Stimulated activated CD4-positive, alpha-beta T cell treated with anti-CD3 and anti-CD28 coated beads, Interleukin-12 subunit alpha, Interleukin-12 subunit beta, amount 100 ng/mL, for 4 hours (primary cell): ENCODE data around the gene SAFB.

ENCODE experiments used
- DNase-seq: peaks from one replicate; pipeline ENCODE4 v3.0.0-alpha.2; 2020

SAFB gene

DNA sequence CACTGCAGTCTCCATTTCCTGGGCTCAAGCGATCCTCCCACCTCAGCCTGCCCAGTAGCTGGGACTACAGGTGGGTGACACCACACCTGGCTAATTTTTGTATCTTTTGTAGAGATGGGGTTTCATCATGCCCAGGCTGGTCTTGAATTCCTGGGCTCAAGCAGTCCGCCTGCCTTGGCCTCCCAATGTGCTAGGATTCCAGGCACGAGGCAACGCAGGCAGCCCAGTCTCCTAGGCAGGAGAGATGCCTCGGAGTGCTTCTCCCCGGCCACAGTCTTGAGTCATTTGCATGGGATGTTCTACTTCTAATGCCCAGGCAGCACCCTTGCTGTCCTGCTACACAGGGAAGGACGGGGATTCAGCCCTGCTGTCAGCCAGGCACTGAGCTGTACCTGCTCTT lies 48.7 kb downstream of the SAFB start:
- no peak for DNase-seq

DNA sequence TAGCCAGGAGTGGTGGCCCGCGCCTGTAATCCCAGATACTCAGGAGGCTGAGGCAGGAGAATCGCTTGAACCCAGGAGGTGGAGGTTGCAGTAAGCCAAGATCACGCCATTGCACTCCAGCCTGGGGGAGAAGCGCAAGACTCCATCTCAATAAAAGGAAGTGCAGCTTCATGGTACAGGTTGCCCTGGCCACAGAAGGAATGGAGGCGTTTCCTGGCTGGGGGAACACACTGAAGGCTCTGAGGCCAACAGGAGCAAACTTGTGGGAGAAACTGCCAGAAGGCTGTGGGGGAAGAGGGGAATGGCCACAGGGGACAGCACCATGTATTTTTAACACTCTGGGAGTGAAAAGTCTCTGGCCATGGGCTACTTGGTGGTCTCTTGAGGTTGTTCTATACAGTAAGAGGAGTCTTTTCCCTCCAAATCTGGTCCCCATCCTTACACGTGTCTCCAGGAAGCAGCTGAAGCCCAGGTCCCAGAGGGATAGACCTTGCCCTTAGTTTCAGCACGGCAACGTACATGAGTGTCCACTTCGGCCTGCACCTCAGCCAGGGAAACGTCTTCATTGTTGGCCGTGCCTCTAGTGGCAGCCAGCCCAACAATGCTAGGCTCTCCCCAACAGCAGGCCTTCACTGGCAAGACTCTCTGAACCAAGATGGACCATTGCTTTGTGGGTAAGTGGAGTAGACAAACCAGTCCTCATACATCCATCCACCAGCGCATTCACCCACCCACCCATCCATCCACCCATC lies 50.0 kb downstream of the SAFB start:
- DNase-seq, result no peak

DNA sequence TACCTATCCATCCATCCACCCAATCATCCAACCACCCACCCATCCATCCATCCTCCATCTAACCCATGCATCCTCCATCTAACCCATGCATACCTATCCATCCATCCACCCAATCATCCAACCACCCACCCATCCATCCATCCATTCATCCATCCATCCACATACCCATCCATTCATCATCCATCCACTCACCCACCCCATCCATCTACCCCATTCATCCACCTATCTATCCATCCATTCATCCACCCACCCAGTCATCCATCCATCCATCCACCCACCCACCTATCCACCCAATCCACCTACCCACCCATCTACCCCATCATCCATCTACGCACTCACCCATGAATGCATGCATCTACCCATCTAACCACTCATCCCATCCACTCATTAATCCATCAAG lies 50.9 kb downstream of the SAFB start:
- DNase-seq, result no peak

GRCh38 chr19:5674714-5675113 lies 51.8 kb downstream of the SAFB start:
- no peak for DNase-seq

GRCh38 chr19:5676105-5676771 lies 53.4 kb downstream of the SAFB start:
- DNase-seq, result no peak

GRCh38 chr19:5676772-5677105 lies 53.9 kb downstream of the SAFB start:
- DNase-seq, result no peak

DNA sequence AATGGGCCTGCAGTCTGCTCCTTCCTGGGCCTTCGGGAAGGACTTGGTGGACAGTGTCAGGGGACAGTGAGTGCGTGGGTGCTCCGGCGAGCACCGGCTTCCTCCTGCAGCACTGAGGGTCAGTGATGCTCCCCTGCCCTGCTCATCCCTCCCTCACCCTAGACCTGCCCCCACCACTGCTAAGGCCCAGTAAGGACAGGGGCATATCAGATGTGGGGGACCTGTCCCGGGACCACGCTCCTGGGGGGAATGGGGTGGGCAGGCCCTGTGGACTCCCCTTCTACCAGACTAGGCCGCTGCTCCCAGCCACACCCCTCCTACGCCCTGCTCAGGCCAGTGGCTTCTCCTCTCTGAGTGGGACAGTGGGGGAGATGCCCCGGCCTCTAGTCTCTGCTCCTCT lies 54.3 kb downstream of the SAFB start:
- DNase-seq, result no peak

DNA sequence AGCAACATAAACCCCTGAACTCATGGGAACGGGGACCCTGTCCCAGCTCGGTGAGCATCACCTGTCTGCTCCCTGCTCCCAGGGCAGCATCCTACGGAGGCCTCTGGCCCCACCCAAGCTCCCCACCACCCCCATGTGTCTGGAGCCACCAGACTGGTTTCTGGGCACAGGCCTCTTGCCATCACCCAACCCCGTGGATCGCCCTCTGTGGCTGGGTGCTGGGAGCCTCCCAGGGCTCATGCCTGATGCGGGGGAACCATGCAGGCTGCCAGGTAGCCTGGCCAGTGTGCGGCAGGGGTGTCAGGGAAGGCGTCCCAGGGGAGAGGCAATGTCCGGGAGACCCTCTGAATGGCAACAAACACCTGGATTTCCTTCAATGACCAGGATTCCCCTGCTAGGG lies 54.7 kb downstream of the SAFB start:
- no peak for DNase-seq

- DNase-seq, result no peak
These were observed 55.3 kb downstream of the SAFB start for GRCh38 chr19:5678071-5678718.

DNA sequence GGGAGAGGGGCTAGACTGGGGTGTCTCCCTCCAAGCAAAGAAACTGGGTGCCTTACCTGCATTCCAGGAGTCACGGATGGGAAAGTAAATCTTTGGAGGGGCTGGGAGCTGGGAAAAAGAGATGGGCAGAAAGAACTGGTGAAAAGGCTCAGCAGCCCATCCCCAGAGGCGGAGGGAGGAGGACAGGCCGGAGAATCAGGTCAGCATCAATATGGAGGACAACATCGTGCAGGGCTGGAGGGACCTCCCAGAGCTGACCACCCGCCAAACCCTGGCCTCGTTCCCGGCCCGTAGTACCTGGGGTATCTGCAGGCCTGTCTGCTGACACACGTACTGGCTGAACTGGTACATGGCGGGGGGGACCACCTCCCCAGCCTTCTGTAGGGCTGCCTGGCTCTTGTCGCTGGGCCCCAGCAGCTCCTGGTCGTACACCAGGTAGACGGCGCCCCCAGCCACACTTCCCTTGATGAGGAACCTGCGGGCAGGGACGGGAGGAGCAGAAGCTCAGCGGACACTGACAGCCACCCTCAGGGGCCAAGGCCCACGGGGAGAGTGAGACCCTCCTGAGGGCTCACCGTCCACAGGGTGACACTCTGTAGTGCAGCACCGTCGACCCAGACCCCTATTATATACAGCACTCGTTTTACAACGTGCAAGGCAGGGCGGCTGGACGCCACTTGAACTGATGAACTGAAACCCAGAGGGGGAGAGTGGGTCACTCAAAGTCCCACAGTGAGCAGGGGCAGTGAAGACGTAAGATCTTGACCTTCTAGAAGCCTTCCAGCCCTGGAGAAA lies 56.6 kb downstream of the SAFB start:
- no peak for DNase-seq

- DNase-seq, result no peak
These were observed 57.2 kb downstream of the SAFB start for GRCh38 chr19:5680084-5680436.

- peak; percentile 97 for DNase-seq
These were observed 57.8 kb downstream of the SAFB start, which contains the start of the genes HSD11B1L and MICOS13 for GRCh38 chr19:5680437-5681368. TSS of gene HSD11B1L (plus strand) at chr19:5681027. CDS start at chr19:5684833, 3,806 bp downstream. TSS of gene MICOS13 (minus strand) at chr19:5680516. CDS start at chr19:5680486, 30 bp downstream.

DNA sequence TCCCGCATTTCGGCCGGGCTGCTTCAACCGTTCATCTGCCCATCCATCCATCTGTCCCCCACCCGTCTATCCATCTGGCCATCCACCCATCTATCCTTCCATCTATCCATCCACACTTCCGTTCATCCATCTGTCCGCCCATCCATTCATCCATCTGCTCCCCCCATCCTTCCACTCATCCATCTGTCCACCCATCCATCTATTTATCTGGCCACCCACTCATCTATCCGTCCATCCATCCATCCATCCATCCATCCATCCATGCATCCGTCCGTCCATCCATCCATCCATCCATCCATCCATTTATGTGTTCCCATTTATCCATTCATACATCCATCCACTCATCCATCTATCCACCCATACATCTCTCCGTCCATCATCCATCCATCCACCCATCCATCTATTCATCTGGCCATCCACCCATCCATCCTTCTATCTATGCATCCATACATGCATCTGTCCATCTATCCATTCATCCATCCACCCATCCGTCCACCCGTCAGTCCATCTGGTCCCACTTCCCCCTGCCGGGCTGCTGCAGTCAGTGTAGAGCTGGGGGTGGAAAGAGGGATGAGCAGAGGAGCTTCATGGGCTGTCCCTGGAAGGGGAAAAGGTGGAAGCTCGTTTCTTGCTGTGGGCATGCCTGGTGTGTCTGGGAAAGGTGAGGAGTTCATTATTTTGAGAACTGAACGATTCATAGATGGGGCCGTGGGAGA lies 58.7 kb downstream of the SAFB start:
- DNase-seq, result no peak

DNA sequence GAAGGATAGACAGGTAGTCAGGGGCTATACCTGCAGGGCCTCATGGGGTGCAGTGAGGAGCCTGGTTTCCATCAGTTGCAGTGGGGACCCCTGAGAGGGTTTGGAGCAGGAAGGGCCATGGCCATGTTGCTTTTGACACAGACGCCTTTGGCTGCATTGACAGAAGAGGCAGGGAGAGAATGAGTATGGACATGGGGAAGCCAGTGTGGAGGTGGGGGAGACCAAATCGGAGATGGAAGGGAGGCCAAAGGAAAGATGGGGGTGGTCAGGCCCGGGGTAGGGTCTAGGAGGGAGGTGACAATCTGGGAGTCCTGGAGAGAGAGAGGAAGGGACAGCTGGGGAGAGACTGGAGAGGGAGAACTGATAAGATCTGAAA lies 59.2 kb downstream of the SAFB start:
- DNase-seq, result no peak

DNA sequence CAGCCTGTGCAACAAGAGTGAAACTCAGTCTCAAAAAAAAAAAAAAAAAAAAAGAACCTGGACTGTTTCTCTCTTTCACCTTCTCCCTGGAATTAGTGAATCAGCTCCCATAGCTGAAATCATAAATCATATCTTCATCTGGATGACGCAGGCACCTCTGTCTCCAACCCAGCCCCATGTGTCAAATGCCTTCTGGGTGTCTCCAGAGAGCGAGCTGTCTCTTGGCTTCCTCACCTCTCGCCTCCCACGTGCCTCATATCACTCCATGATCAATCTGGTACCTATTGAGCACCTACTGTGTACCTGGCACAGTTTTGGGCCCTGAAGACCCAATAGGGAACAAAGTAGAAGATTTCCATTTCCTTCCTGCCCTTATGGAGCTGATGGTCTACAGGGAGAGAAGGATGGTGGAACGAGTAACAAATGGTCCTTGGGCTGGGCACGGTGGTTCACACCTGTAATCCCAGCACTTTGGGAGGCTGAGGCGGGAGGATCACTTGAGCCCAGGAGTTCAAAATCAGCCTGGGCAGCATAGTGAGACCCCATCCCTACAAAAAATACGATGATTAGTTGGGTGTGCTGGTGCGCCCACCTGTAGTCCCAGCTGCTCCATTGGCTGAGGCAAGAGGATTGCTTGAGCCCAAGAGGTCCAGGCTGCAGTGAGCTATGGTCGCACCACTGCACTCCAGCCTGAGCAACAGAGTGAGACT lies 60.4 kb downstream of the SAFB start:
- no peak for DNase-seq

DNA sequence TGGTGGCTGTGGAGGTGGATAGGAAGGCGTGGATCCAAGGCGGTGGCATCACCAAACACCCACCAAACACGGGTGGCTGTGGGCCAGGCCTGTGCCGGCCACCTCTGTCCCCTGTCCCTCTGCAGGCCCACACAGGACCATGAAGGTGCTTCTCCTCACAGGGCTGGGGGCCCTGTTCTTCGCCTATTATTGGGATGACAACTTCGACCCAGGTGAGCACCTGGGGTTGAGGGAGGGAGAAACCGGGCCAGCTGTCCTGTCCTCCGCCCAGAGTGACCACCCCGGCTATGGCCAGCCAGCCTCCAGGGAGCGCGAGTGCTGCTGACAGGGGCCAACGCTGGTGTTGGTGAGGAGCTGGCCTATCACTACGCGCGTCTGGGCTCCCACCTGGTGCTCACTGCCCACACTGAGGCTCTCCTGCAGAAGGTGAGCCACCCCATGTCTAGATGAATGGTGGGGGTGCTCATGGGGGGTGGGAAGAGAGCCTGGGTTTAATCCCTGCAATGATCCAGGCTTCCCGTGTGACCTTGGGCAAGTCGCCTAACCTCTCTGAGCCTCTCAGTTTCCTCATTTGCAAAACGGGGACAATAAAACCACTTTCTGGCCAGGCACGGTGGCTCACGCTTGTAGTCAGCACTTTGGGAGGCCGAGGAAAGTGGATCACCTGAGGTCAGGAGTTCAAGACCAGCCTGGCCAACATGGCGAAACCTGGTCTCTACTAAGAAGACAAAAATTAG lies 62.0 kb downstream of the SAFB start:
- no peak for DNase-seq

GRCh38 chr19:5686326-5686646 lies 63.4 kb downstream of the SAFB start:
- DNase-seq, result no peak

- DNase-seq, result peak; percentile 100
These were observed 63.9 kb downstream of the SAFB start for GRCh38 chr19:5686647-5687359.

DNA sequence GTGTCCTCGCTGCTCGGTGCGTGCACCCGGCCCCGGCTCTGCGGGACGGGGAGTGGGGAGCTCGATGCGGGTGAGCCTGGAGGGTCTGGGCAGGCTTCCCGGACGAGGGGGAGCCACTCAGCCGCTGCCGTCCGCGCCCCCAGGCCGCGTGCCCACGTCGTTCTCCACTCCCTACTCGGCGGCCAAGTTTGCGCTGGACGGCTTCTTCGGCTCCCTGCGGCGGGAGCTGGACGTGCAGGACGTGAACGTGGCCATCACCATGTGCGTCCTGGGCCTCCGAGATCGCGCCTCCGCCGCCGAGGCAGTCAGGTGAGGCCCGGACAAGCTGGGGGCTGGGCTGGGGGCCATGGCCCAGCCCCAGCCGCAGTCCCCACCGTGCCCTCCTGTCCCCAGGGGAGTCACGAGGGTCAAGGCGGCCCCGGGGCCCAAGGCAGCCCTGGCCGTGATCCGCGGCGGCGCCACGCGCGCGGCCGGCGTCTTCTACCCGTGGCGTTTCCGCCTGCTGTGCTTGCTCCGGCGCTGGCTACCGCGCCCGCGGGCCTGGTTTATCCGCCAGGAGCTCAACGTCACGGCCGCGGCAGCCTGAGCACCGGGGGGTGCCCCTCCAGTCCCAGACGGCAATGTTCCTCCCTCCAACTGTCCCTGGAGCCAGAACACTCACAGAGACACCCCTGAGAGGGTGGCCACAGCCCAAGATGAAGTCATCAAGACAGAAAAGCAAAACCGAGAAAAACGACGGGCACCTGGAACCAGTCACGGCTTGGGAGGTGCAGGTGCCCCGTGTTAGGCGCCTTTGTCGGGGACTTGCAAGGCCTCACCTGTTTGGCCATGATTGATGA lies 64.7 kb downstream of the SAFB start:
- DNase-seq, result no peak
